Panc1 (cell line): ENCODE results near the gene PRPS2. TPM values are rescaled to one million over a fixed set of nuclear protein-coding genes. Genes with fewer than 3 reads are reported as not detected.

ENCODE experiments used
- ATAC-seq: fragments of 200-7000 bp; cut with Tn5 transposase; 2 replicates; pipeline ENCODE4 v1.9.1; 2020; ENCODE audit warnings: mild to moderate bottlenecking, moderate library complexity
- BruUV-seq: library from RNA; stranded (reverse); fragments of 400-500 nt; replicated peaks from 2 replicates; lab custom pipeline; 2021; lab: Mats Ljungman, UMichigan
- CTCF ChIA-PET: fragments of 300-600 bp; sonication (Branson Sonifier 250); formaldehyde crosslinking; loops from one replicate; lab custom pipeline; 2022; ENCODE audit warnings: antibody characterized with exemption; lab: Charles Lee
- POLR2A ChIA-PET: fragments of 300-600 bp; sonication (Branson Sonifier 250); formaldehyde crosslinking; loops from one replicate; lab custom pipeline; 2022; ENCODE audit warnings: antibody characterized with exemption; lab: Charles Lee
- DNase-seq: peaks from one replicate; pipeline ENCODE4 v3.0.0-alpha.2; 2010; ENCODE audit warnings: low read depth, low spot score
- H3K27ac ChIP-seq: 2 replicates; pipeline ENCODE4 v1.5.1; 2011; ENCODE audit warnings: mild to moderate bottlenecking, low read length, inconsistent platforms
- H3K27me3 ChIP-seq: fragments of 200-500 bp; sonication (Bioruptor generic); 2 replicates; pipeline ENCODE4 v1.6.0; 2014; ENCODE audit warnings: low read length, inconsistent platforms; ENCODE audit not compliant: control insufficient read depth, insufficient read depth
- H3K36me3 ChIP-seq: fragments of 200-500 bp; sonication (Bioruptor generic); 2 replicates; pipeline ENCODE4 v1.5.1; 2014; ENCODE audit warnings: inconsistent platforms, mild to moderate bottlenecking, low read length, moderate library complexity; ENCODE audit not compliant: control insufficient read depth, insufficient read depth
- H3K4me1 ChIP-seq: 2 replicates; pipeline ENCODE4 v1.5.1; 2011; ENCODE audit warnings: inconsistent platforms, mild to moderate bottlenecking, low read length, moderate library complexity; ENCODE audit not compliant: control insufficient read depth, insufficient read depth
- H3K4me3 ChIP-seq, 2 experiments: 2 replicates each; pipeline ENCODE4 v1.5.1; 2011 to 2012; ENCODE audit warnings: low read depth in 2 of 2, low read length in 2 of 2, mild to moderate bottlenecking in 2 of 2, inconsistent platforms in 1 of 2, moderate library complexity in 1 of 2
- H3K9me3 ChIP-seq: fragments of 200-500 bp; sonication (Bioruptor generic); 2 replicates; pipeline ENCODE4 v1.5.1; 2014; ENCODE audit warnings: low read depth, mild to moderate bottlenecking, inconsistent platforms, low read length, moderate library complexity; ENCODE audit not compliant: control insufficient read depth, insufficient read depth
- CTCF ChIP-seq: fragments of 450-650 bp; IDR thresholded peaks from 2 replicates; pipeline ENCODE4 v1.5.1; 2017; ENCODE audit warnings: mild to moderate bottlenecking
- POLR2AphosphoS5 ChIP-seq: IDR thresholded peaks from 2 replicates; pipeline ENCODE4 v1.6.1; 2012; ENCODE audit warnings: mild to moderate bottlenecking, low read depth, low read length, moderate library complexity
- REST ChIP-seq, 2 experiments: IDR thresholded peaks; 2 replicates each; pipeline ENCODE4 v1.6.1; 2011 to 2012; ENCODE audit warnings: low read depth in 2 of 2, control low read depth in 1 of 2, low read length in 1 of 2, mild to moderate bottlenecking in 1 of 2, moderate library complexity in 1 of 2; ENCODE audit not compliant: insufficient read depth in 1 of 2
- SIN3A ChIP-seq: IDR thresholded peaks from 2 replicates; pipeline ENCODE4 v1.6.1; 2012; ENCODE audit warnings: low read depth, mild to moderate bottlenecking, low read length, moderate library complexity, borderline replicate concordance; ENCODE audit not compliant: insufficient read depth
- TCF7L2 ChIP-seq: IDR thresholded peaks from 2 replicates; pipeline ENCODE4 v1.6.1; 2011; ENCODE audit warnings: mild to moderate bottlenecking, low read depth, low read length, inconsistent platforms
- in situ Hi-C: cut with HindIII; loops from 2 replicates; pipeline ENCODE4 v1.10.0; 2016; ENCODE audit warnings: low sequenced_read_pairs, low pct_unique_long_range_greater_than_20kb
- intact Hi-C: fragments of 100-400 bp; cut with micrococcal nuclease; formaldehyde crosslinking; loops from one replicate; pipeline ENCODE4 v1.10.0; 2022; ENCODE audit not compliant: unreplicated experiment
- total RNA-seq: library from RNA; stranded (reverse); gene quantifications from one replicate; pipeline ENCODE4 v1.2.1, GENCODE V29; 2021; ENCODE audit not compliant: unreplicated experiment

The PRPS2 gene
- total RNA-seq, 1 experiment from 2014 or later = 28.4 TPM

DNA sequence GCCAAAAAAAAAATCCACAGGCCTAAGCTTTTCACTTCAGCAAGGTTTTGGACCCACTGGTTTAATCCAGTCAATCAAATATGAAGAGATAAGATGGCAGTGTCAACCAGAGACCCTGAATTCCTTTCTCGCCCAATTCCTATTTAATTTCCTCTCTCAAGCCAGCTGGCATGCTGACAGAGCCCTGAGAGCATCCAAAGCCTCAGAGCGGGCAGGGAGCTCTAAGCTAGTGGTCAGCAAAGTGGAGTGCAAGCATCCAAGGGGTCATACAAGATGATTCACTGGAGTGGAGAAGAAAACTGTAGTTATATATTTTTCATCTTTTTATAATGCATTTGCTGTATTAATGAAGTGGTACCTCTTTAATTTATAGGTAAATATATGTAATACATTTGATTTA lies 37.8 kb upstream of the PRPS2 start:
- TF ChIP-seq SIN3A (no peak), TCF7L2 (no peak), REST (IDR thresholded peaks at IDR 0.05; ENCODE audit: insufficient read depth in 1 of 2, low read depth in 2 of 2, low read length in 1 of 2) (no peak), CTCF (no peak), POLR2AphosphoS5 (no peak)
- H3K9me3 ChIP-seq = no peaks in the 10 kb centered on the region
- no peak overlapping the region for H3K27ac ChIP-seq
- DNase-seq (no peak), ATAC-seq (no peak)
- in situ Hi-C loops (no loop called here), intact Hi-C loops (no loop called here)
- no peaks in the 10 kb centered on the region for H3K4me1 ChIP-seq
- CTCF ChIA-PET = no interaction called here
- H3K36me3 ChIP-seq = no peaks in the 10 kb centered on the region
- POLR2A ChIA-PET = no interaction called here
- BruUV-seq = no TSS peak
- H3K4me3 ChIP-seq = no peak overlapping the region
- no peaks in the 10 kb centered on the region for H3K27me3 ChIP-seq

GRCh38 chrX:12758291-12758690 lies 32.9 kb upstream of the PRPS2 start:
- ChIA-PET CTCF (no interaction called here), POLR2A (no interaction called here)

More at GRCh38 chrX:12758291-12758690, 32.9 kb upstream of the PRPS2 start:
- DNase-seq (no peak), ATAC-seq (no peak)
- H3K27ac ChIP-seq = no peak overlapping the region
- no TSS peak for BruUV-seq
- in situ Hi-C loops = no loop called here
- H3K4me3 ChIP-seq = no peak overlapping the region
- H3K9me3 ChIP-seq = no peaks in the 10 kb centered on the region
- no peak for TF ChIP-seq REST (IDR thresholded peaks at IDR 0.05; ENCODE audit: insufficient read depth in 1 of 2, low read depth in 2 of 2, low read length in 1 of 2)
- TF ChIP-seq CTCF = no peak
- no peak for TF ChIP-seq POLR2AphosphoS5
- TF ChIP-seq SIN3A = no peak
- intact Hi-C loops = no loop called here
- no peaks in the 10 kb centered on the region for H3K4me1 ChIP-seq
- no peaks in the 10 kb centered on the region for H3K27me3 ChIP-seq
- H3K36me3 ChIP-seq = no peaks in the 10 kb centered on the region
